Endothelial cell of umbilical vein (primary cell): ENCODE results near the gene GSDMA. TPM values are rescaled to one million over a fixed set of nuclear protein-coding genes. Genes with fewer than 3 reads are reported as not detected.

ENCODE experiments used
- BruUV-seq: library from RNA; stranded (reverse); fragments of 400-500 nt; replicated peaks from 2 replicates; lab custom pipeline; 2021; lab: Mats Ljungman, UMichigan
- CTCF ChIA-PET: fragments of 300-600, 350-600 bp; sonication (Branson Sonifier 250); formaldehyde crosslinking; loops from one replicate; lab custom pipeline; 2021; ENCODE audit warnings: antibody characterized with exemption, inconsistent platforms; lab: Charles Lee
- POLR2A ChIA-PET: fragments of 300-600, 350-600 bp; sonication (Branson Sonifier 250); formaldehyde crosslinking; loops from one replicate; lab custom pipeline; 2021; ENCODE audit warnings: antibody characterized with exemption, inconsistent platforms; lab: Charles Lee
- DNase-seq: peaks from one replicate; pipeline ENCODE4 v3.0.0-alpha.2; 2011; ENCODE audit warnings: low read depth, low spot score
- FAIRE-seq: peaks from 2 replicates; lab custom pipeline; 2011; peaks lifted over from hg19 to GRCh38; lab: Jason Lieb, UNC
- H2AFZ ChIP-seq: 2 replicates; pipeline ENCODE4 v1.6.0; 2012; ENCODE audit warnings: low read depth, low read length, control low read depth, inconsistent platforms
- H3K27ac ChIP-seq: 2 replicates; pipeline ENCODE4 v1.5.1; 2011; ENCODE audit warnings: low read depth, mild to moderate bottlenecking, control low read depth, low read length, moderate library complexity; ENCODE audit not compliant: insufficient read depth
- H3K27me3 ChIP-seq, 2 experiments: 2 replicates each; pipeline versions ENCODE4 v1.6.0 to v1.6.1; 2011; ENCODE audit warnings: low read length in 2 of 2, mixed read lengths in 1 of 2; ENCODE audit not compliant: control insufficient read depth in 2 of 2, insufficient read depth in 2 of 2
- H3K36me3 ChIP-seq, 2 experiments: 2 replicates in 1 of 2; 3 replicates in 1 of 2; pipeline ENCODE4 v1.5.1; 2011; ENCODE audit warnings: low read length in 2 of 2, mild to moderate bottlenecking in 1 of 2, moderate library complexity in 1 of 2; ENCODE audit not compliant: control insufficient read depth in 2 of 2, insufficient read depth in 2 of 2; ENCODE audit errors: extremely low read depth in 1 of 2
- H3K4me1 ChIP-seq: 3 replicates; pipeline ENCODE4 v1.5.1; 2011; ENCODE audit warnings: mild to moderate bottlenecking, low read length; ENCODE audit not compliant: control insufficient read depth, insufficient read depth; ENCODE audit errors: extremely low read depth
- H3K4me2 ChIP-seq: 2 replicates; pipeline ENCODE4 v1.6.1; 2011; ENCODE audit warnings: low read length, control low read depth, mixed read lengths; ENCODE audit not compliant: insufficient read depth
- H3K4me3 ChIP-seq, 3 experiments: fragments of 200-600 bp in 1 of 3; sonication (generic), shearing (Covaris generic) in 1 of 3; replicated peaks in 1 of 3; 2 replicates each; pipeline ENCODE4 v1.5.1; 2011 to 2016; ENCODE audit warnings: control low read depth in 3 of 3, low read length in 3 of 3, mild to moderate bottlenecking in 2 of 3, inconsistent platforms in 1 of 3, low read depth in 1 of 3, moderate library complexity in 1 of 3; ENCODE audit not compliant: insufficient read depth in 1 of 3
- H3K79me2 ChIP-seq: 2 replicates; pipeline ENCODE4 v1.6.0; 2012; ENCODE audit warnings: low read length, inconsistent platforms; ENCODE audit not compliant: control insufficient read depth, insufficient read depth
- H3K9ac ChIP-seq: replicated peaks from 2 replicates; pipeline ENCODE3; 2011; ENCODE audit warnings: low read length, control low read depth; ENCODE audit not compliant: insufficient read depth; ENCODE audit errors: extremely low read depth
- H3K9me1 ChIP-seq: replicated peaks from 3 replicates; pipeline ENCODE4 v1.6.0; 2011; ENCODE audit warnings: mild to moderate bottlenecking, low read length; ENCODE audit not compliant: control insufficient read depth, insufficient read depth; ENCODE audit errors: extremely low read depth
- H3K9me3 ChIP-seq: replicated peaks from 2 replicates; pipeline ENCODE4 v1.5.1; 2012; ENCODE audit warnings: low read length, inconsistent platforms; ENCODE audit not compliant: control insufficient read depth, insufficient read depth
- H4K20me1 ChIP-seq: replicated peaks from 2 replicates; pipeline ENCODE3; 2011; ENCODE audit warnings: mild to moderate bottlenecking, low read length; ENCODE audit not compliant: control insufficient read depth, insufficient read depth; ENCODE audit errors: extremely low read depth
- POLR2AphosphoS5 ChIP-seq: IDR thresholded peaks from 2 replicates; pipeline ENCODE4 v1.6.1; 2012; ENCODE audit warnings: low read depth, mild to moderate bottlenecking, control low read depth, low read length, moderate library complexity; ENCODE audit not compliant: insufficient read depth
- dilution Hi-C: fragments of 300-500 bp; cut with MboI; formaldehyde crosslinking; loops from one replicate; pipeline ENCODE4 v1.15.0; 2019; ENCODE audit warnings: low sequenced_read_pairs; ENCODE audit not compliant: extremely low pct_ligation_motif_present
- intact Hi-C: fragments of 100-400 bp; cut with micrococcal nuclease; formaldehyde crosslinking; loops from one replicate; pipeline ENCODE4 v1.10.0; 2022
- polyA plus RNA-seq, 4 experiments: library from polyadenylated mRNA; depleted of rRNA in 3 of 4; stranded (reverse) in 3 of 4; unstranded in 1 of 4; fragments of >200 nt; gene quantifications; 2 replicates each; pipeline versions ENCODE4 v1.2.1 to v1.2.3, GENCODE V29; 2011 to 2012; ENCODE audit warnings: missing spikeins in 1 of 4
- total RNA-seq: library from RNA; stranded (reverse); gene quantifications from 2 replicates; pipeline ENCODE4 v1.2.3, GENCODE V29; 2021
- TF ChIP-seq, protein P1 (sequence below), 2 donors: IDR thresholded peaks; 1 replicate in 1 of 2; 2 replicates in 1 of 2; pipeline ENCODE4 v1.5.1; 2011; ENCODE audit warnings: low read length in 2 of 2, mild to moderate bottlenecking in 2 of 2, moderate library complexity in 2 of 2, control low read depth in 1 of 2, inconsistent platforms in 1 of 2, low read depth in 1 of 2; ENCODE audit not compliant: insufficient read depth in 1 of 2; ENCODE audit errors: extremely low read depth in 1 of 2

Gene GSDMA
- total and polyA plus RNA-seq, 2 donors (not counting 3 experiments of a cell fraction or from before 2014, with no cell fraction given) = not detected

DNA sequence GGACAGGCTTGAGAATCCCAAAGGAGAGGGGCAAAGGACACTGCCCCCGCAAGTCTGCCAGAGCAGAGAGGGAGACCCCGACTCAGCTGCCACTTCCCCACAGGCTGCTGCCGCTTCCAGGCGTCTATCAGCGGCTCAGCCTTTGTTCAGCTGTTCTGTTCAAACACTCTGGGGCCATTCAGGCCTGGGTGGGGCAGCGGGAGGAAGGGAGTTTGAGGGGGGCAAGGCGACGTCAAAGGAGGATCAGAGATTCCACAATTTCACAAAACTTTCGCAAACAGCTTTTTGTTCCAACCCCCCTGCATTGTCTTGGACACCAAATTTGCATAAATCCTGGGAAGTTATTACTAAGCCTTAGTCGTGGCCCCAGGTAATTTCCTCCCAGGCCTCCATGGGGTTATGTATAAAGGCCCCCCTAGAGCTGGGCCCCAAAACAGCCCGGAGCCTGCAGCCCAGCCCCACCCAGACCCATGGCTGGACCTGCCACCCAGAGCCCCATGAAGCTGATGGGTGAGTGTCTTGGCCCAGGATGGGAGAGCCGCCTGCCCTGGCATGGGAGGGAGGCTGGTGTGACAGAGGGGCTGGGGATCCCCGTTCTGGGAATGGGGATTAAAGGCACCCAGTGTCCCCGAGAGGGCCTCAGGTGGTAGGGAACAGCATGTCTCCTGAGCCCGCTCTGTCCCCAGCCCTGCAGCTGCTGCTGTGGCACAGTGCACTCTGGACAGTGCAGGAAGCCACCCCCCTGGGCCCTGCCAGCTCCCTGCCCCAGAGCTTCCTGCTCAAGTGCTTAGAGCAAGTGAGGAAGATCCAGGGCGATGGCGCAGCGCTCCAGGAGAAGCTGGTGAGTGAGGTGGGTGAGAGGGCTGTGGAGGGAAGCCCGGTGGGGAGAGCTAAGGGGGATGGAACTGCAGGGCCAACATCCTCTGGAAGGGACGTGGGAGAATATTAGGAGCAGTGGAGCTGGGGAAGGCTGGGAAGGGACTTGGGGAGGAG lies 52.5 kb downstream of the GSDMA start, which contains the start of gene CSF3:
CSF3 (plus strand) TSS at position 436 of the 993 bp plus-strand sequence; CDS start at position 471, 35 bp downstream.
- Histone ChIP-seq H3K4me1 (peaks cover 56% of the 10 kb centered on the region), H3K4me2 (peak within 1 kb of the TSS; percentile 49), H3K79me2 (peaks cover 18% of the 10 kb centered on the region), H3K9me1 (no peaks in the 10 kb centered on the region), H3K4me3 (peak within 1 kb of the TSS in 1 of 3 experiments; percentile 5), H4K20me1 (no peaks in the 10 kb centered on the region), H3K27me3 (no peaks in the 10 kb centered on the region), H2AFZ (peak within 1 kb of the TSS; percentile 36), H3K9ac (peak within 1 kb of the TSS; percentile 46), H3K27ac (peak within 1 kb of the TSS; percentile 88), H3K9me3 (no peaks in the 10 kb centered on the region), H3K36me3 (peaks cover 0 to 3% of the 10 kb centered on the region in 2 experiments)
- dilution Hi-C loops (no loop called here), intact Hi-C loops (loop anchor here (10.0 kb wide), 1 partner anchor 270 kb away; the partner anchor contains the start of gene CDC6)
- CTCF ChIA-PET = interaction anchor here (1.2 to 10.7 kb wide), 13 partner anchors 11 to 152 kb away, joined by 3 to 246 read pairs (median 10); partner anchors contain the start of genes MED24, MSL1 and PSMD3
- peak; percentile 43 for TF ChIP-seq POLR2AphosphoS5
- TF ChIP-seq, protein P1, sequence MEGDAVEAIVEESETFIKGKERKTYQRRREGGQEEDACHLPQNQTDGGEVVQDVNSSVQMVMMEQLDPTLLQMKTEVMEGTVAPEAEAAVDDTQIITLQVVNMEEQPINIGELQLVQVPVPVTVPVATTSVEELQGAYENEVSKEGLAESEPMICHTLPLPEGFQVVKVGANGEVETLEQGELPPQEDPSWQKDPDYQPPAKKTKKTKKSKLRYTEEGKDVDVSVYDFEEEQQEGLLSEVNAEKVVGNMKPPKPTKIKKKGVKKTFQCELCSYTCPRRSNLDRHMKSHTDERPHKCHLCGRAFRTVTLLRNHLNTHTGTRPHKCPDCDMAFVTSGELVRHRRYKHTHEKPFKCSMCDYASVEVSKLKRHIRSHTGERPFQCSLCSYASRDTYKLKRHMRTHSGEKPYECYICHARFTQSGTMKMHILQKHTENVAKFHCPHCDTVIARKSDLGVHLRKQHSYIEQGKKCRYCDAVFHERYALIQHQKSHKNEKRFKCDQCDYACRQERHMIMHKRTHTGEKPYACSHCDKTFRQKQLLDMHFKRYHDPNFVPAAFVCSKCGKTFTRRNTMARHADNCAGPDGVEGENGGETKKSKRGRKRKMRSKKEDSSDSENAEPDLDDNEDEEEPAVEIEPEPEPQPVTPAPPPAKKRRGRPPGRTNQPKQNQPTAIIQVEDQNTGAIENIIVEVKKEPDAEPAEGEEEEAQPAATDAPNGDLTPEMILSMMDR (IDR thresholded peaks at IDR 0.05; ENCODE audit: extremely low read depth in 1 of 2, insufficient read depth in 1 of 2, low read depth in 1 of 2, low read length in 2 of 2) = no peak
- POLR2A ChIA-PET = interaction anchor here (0.6 to 1.2 kb wide), 3 partner anchors 11 to 280 kb away, joined by 3 to 6 read pairs (median 5); no protein-coding TSS in a partner anchor
- DNase-seq (peak; percentile 31), FAIRE-seq (no peak)
- BruUV-seq = TSS peak; percentile 43
